ENCODE results near the gene PANX1.

- TF ChIP-seq CTCF (IDR thresholded peaks at IDR 0.05 in 2 of 3, conservative IDR thresholded peaks at IDR 0.05 in 1 of 3; ENCODE audit: borderline replicate concordance in 1 of 3, insufficient read depth in 1 of 3, low read depth in 2 of 3, low read length in 2 of 3) (no peak), EZH2 (IDR thresholded peaks at IDR 0.05) (no peak), POLR2A (IDR thresholded peaks at IDR 0.05; ENCODE audit: borderline replicate concordance, extremely low read depth, insufficient read depth, insufficient read length) (no peak), EZH2phosphoT487 (IDR thresholded peaks at IDR 0.05; ENCODE audit: borderline replicate concordance) (no peak)
Measured at GRCh38 chr11:94139416-94139815, 10.8 kb downstream of the PANX1 start.

Data from HCT116 (cell line).